Tibial nerve (tissue), 3 donors: Measurements from ENCODE around the gene PROS1.

ENCODE experiments used
- POLR2A ChIP-seq, 2 donors: fragments of 450-650 bp; IDR thresholded peaks; one replicate each; pipeline ENCODE4 v1.6.1; 2017; ENCODE audit warnings: antibody characterized with exemption in 2 of 2, mild to moderate bottlenecking in 2 of 2, moderate library complexity in 2 of 2
- TF ChIP-seq, protein P1 (sequence below), 5 experiments: fragments of 200-600 bp in 3 of 5; fragments of 450-650 bp in 2 of 5; sonication (generic) in 3 of 5; IDR thresholded peaks; one replicate each; pipeline ENCODE4 v1.5.1; 2016 to 2019; ENCODE audit warnings: antibody characterized with exemption in 5 of 5, mild to moderate bottlenecking in 3 of 5, moderate library complexity in 2 of 5

DNA sequence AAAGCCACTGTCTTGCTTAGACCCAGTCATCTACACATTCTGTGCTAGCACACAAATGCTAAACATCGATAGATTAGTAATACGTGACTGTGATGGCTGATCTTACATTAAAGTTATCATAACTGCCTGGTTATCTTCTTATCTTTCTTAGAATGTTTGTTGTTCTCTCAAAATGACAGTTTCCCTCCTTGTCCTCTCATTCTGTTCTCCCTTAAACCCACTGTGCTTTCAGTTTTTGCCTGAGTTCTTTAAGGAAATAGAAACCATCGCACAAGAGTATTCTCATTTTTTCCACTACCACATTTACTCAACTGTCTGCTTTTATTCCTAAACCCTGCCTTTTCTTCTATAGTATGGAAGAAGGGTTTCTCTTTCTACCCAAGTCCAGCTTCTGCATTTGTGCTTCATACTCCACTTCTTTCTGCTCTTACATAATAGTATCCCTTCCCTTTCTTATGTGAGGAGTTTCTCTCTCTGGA is 37.6 kb upstream of the PROS1 start:
- TF ChIP-seq, protein P1, sequence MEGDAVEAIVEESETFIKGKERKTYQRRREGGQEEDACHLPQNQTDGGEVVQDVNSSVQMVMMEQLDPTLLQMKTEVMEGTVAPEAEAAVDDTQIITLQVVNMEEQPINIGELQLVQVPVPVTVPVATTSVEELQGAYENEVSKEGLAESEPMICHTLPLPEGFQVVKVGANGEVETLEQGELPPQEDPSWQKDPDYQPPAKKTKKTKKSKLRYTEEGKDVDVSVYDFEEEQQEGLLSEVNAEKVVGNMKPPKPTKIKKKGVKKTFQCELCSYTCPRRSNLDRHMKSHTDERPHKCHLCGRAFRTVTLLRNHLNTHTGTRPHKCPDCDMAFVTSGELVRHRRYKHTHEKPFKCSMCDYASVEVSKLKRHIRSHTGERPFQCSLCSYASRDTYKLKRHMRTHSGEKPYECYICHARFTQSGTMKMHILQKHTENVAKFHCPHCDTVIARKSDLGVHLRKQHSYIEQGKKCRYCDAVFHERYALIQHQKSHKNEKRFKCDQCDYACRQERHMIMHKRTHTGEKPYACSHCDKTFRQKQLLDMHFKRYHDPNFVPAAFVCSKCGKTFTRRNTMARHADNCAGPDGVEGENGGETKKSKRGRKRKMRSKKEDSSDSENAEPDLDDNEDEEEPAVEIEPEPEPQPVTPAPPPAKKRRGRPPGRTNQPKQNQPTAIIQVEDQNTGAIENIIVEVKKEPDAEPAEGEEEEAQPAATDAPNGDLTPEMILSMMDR (IDR thresholded peaks at IDR 0.05), result no peak
- TF ChIP-seq POLR2A (IDR thresholded peaks at IDR 0.05), result no peak
